ENCODE measurements around the gene GNA12.
A peak's percentile ranks its signal among the peaks of the same experiment; 100 is the strongest.

DNA sequence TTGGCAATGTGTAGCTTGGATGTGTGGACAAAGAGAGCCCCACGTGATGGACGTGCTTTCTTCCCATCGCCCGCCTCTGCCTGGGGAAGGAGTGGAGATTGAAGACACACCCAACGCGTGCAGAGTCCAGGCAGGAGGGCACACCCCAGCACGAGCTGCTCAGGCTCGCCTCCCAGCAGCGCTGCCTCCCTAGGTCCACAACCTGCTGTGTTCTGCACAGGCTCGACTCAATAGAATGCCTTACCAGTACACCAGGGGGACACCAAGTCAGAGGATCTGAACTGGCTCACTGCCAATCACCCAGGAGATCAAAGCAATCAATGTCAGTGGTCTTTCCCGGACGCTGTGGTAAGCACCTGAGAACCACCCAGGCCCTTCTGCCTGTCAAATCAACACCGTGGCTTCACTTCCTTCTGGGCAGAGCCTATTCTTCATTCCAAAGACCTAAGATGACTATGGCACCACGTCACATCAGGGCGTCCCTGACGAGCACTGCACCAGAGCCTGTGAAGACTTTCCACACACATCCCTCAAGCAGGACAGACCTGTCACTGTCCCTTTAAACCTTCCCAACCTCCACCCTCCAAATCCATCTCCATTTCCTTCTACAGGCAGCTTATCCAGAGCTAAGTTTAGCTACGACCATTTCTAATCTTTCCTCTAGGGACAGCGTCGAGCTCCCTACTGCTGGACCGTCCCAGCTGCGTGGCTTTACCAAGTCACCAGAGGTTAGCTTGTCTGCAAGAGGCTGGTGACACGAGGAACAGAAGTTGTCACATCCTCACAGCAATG, 83.8 kb downstream of the GNA12 start:
- TF ChIP-seq, protein P1, sequence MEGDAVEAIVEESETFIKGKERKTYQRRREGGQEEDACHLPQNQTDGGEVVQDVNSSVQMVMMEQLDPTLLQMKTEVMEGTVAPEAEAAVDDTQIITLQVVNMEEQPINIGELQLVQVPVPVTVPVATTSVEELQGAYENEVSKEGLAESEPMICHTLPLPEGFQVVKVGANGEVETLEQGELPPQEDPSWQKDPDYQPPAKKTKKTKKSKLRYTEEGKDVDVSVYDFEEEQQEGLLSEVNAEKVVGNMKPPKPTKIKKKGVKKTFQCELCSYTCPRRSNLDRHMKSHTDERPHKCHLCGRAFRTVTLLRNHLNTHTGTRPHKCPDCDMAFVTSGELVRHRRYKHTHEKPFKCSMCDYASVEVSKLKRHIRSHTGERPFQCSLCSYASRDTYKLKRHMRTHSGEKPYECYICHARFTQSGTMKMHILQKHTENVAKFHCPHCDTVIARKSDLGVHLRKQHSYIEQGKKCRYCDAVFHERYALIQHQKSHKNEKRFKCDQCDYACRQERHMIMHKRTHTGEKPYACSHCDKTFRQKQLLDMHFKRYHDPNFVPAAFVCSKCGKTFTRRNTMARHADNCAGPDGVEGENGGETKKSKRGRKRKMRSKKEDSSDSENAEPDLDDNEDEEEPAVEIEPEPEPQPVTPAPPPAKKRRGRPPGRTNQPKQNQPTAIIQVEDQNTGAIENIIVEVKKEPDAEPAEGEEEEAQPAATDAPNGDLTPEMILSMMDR (IDR thresholded peaks at IDR 0.05; ENCODE audit: low read length) = peak; percentile 21
- TF ChIP-seq EZH2 (optimal IDR thresholded peaks at IDR 0.05; ENCODE audit: low read depth, low read length) = no peak

All from MM.1S (cell line).